Stimulated activated CD8-positive, alpha-beta memory T cell treated with anti-CD3 and anti-CD28 coated beads, Interleukin-15, amount 100 ng/mL, for 4 hours (primary cell): ENCODE results near the gene SYNGR2.
A peak's percentile ranks its signal among the peaks of the same experiment; 100 is the strongest.

Experiments used
- DNase-seq, 2 donors: peaks; one replicate each; pipeline ENCODE4 v3.0.0-alpha.2; 2020; ENCODE audit warnings: low read depth in 2 of 2

The SYNGR2 gene, protein sequence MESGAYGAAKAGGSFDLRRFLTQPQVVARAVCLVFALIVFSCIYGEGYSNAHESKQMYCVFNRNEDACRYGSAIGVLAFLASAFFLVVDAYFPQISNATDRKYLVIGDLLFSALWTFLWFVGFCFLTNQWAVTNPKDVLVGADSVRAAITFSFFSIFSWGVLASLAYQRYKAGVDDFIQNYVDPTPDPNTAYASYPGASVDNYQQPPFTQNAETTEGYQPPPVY

DNA sequence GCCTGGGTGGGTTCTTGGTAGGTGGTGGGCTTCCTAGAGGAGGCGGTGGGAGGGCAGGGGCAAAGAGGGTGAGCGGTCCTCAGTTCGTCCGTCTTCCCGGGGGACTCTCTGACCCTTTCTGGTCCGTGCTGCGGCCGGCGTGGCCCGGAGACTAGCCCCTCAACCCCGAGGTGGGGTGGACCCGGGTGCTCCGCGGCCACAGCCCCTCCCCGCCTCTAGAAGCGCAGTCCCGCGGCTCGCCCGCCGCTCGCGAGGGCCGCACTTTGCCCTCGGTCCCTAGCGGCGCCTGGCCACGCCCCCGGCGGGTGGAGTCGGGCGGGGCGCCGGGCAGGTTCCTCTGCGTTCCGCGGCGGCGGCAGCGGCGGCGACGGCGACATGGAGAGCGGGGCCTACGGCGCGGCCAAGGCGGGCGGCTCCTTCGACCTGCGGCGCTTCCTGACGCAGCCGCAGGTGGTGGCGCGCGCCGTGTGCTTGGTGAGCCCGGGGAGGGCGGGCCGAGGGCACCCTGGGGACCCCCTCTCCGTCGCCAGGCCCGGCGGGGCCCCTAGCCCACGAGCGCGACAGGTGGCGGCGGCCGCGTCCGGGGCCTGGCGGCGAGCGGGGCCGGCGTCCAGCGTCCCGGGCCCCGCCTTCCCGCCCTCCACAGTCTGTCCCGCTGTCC, at the start of gene SYNGR2:
TSS of gene SYNGR2 (plus strand) at position 340 of the 661 bp plus-strand sequence. CDS start at position 376, 36 bp downstream.
- DNase-seq = peak; percentile 66 to 71

- DNase-seq = no peak
Observed at GRCh38 chr17:78118801-78119241, 49.6 kb upstream of the SYNGR2 start.

GRCh38 chr17:78120537-78120936, 47.8 kb upstream of the SYNGR2 start:
- DNase-seq = no peak

- DNase-seq = no peak
Observed at GRCh38 chr17:78120971-78121800, 47.2 kb upstream of the SYNGR2 start.

DNA sequence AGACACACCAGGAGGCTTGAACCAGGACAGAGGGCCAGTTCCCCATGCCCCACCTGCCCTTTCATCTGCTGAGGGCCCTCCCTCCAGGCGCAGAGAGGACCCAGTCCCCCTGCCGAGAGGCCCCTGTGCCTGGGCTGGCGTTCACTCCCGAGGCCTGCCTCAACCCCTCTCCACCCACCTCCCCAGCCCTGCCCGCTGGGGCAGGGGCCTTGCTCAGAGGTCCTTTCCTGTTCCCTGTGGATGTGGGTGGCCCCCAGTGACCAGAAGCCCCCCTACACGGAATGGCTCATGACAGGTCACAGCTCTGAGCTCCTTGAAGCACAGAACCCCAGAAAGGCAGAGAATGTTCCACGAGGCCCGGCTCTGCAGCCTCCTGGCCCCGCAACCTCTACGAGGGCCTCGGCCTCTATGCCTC, 46.6 kb upstream of the SYNGR2 start:
- no peak for DNase-seq

DNA sequence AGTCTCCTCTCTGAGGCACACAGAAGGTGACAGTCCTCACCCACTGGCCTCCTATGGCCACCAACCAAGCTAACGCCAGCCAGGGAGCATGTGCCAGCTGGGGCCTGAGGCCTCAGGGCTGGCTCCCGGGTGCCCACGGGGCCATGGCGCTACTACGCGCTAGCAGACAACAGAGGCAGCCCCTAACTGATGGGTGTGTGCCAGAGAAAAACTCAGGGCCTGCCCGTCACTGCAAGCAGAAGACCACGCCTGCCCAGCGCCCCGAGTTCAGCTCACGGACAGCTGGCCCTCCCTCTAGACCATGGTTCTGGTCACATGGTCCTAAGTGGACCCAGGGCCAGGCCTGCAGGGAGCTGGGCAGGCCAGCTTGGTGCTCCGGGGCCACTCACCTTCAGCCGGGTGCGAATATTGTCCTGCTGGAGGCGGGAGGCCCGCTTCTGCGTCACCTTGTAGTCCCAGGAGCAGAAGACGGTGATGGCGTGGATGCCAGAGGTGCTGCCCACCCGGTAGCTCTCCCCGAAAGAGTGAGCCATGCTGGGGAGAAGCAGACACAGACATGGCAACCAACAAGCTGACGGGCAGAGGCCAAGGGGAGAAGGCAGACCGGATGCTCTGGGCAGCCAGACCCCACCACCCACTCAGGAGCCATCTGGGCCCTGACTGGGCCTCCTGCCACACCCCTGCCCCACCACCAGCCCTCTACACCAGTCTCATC, 46.0 kb upstream of the SYNGR2 start:
- DNase-seq = no peak

DNA sequence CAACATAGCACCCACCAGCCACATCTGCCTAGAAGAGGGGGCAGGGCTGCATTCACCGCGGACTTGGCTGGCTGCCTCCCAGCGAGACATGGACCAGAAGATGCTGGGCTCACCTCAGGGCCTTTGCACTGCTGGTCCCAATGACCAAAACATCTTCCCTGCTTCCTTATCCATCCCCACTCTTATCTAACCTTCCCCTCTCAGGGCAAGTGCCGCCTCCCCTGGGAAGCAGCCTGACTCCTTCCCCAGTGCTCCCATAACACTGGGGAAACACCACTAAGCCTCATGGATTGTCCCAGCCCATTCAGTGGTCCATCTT, 45.5 kb upstream of the SYNGR2 start:
- DNase-seq = no peak

- DNase-seq = no peak
Observed at GRCh38 chr17:78123258-78123929, 45.0 kb upstream of the SYNGR2 start.

GRCh38 chr17:78124081-78124835, 44.1 kb upstream of the SYNGR2 start:
- DNase-seq = no peak

GRCh38 chr17:78124836-78125137, 43.6 kb upstream of the SYNGR2 start:
- no peak for DNase-seq

GRCh38 chr17:78125138-78125913, 43.1 kb upstream of the SYNGR2 start:
- DNase-seq = no peak

GRCh38 chr17:78125976-78126894, 42.1 kb upstream of the SYNGR2 start:
- DNase-seq = no peak

DNA sequence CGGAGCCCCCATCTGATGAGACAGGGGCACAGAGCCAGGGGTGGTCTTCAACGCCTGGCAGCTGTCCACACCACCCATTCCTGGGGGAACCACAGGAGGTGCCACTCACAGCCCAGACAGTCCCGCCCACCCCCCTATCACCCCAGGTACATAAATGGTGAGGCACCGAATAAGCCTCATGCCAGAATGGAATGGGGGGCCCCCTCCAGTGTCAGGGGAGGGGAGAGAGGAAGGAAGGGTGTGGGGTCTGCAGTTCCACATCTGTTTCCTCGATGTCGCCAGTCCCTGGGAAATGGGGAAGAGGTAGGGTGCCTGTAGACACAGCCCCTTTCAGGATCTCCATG, 41.5 kb upstream of the SYNGR2 start:
- no peak for DNase-seq

GRCh38 chr17:78127239-78127887, 41.0 kb upstream of the SYNGR2 start:
- DNase-seq = no peak

- no peak for DNase-seq
Observed at GRCh38 chr17:78127888-78128550, 40.4 kb upstream of the SYNGR2 start.

- no peak for DNase-seq
Observed at GRCh38 chr17:78128551-78129350, 39.6 kb upstream of the SYNGR2 start, which contains the start of gene TMC6. Gene TMC6 (minus strand): TSS chr17:78128755. CDS start chr17:78126832, 1,923 bp downstream.
